Measurements from ENCODE around the gene QPRT.
"Not testable (repeated sequence)": the region's sequence is repeated elsewhere in the genome, so short reads cannot be mapped to it uniquely, and the experiment has no call there.

The QPRT gene

DNA sequence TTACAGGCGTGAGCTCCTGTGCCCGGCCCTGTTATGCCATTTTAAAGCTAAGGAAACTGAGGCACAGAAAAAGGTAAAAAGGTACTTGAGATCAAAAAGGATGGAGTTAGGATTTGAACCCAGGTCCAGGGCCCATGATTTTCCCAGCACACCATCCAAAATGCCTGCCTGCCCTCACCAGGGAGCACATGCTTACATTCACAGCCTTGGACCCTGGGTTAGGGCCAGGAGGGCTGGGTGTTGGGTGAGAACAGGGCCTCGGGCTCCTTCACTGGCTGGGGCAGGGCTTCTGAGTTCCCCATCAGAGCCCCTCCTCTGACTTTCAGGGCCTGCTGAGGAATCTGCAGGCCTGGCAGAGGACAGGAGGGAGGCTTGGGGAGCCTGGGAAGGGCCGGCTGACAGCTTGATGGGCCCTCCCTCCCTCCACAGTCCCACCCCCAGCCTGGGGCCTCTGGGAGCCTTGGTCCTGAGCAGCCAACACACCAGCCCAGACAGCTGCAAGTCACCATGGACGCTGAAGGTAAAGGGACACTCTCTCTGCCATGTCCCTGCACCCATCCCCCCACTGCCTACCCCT, at the start of gene QPRT:
Gene QPRT, plus strand, starts transcription at position 490 of the 577 bp plus-strand sequence. Its CDS starts 18 bp downstream, at position 508.
- DNase-seq (ENCODE audit: low read depth in 2 of 2): no peak

DNA sequence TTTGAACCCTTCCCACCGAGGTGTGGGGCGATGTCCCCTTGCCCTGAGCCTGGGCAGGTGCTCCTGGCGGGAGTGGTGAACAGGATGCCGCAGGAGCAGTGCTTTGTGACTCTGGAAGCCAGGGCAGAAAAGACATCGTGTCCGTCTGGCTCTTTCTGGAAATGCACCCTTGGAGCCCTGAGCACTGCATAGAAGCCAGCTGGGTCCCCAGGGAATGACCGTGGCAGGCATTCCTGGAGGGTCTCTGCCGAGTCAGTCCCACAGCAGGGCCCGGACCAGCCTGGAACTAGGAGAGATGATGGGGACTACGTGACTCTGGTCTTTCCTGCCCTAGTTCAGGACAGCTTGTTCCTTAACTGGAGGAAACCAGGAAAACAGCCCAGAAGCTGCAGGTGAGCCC, 49.7 kb upstream of the QPRT start:
- not testable (repeated sequence) for DNase-seq (ENCODE audit: low read depth in 2 of 2)

DNA sequence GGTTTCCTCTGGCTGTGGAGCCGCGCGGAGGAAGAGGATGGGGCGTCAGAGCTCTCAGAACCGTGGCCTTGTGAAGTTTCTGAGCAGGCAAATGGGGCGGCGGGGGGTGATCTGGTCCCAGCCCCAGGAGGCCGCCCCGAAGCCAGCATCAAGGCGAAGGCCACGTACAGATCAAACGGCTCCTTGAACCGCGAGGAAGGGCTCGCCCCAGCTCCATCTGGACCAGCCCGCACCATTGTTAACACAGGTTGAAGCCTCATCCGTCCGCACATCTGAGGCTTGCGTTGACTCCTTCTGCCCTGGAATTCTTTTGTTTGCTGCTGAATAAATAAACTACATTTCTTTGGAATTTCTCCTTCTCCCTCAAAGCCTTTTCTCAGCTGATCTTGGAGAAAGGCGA, 47.3 kb upstream of the QPRT start:
- not testable (repeated sequence) for DNase-seq (ENCODE audit: low read depth in 2 of 2)

DNA sequence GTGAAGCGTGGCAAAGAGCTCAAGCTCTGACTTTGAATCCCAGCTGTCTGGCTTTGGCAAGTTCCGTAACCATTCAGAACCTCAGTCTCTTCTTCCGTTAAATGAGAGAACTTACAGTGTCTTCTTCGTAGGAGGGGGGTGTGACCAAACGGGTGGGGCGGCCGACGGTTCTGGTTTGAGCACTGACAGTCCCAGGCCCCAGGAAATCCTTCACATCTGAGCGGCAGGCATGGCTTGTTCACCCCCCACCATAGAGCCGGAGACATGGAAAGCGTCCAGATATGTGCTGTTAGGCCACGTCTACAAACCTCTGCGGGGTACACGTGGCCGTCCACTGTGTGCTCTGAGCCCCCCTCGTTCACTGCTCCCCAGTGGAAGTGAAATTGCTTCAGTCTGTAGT, 43.1 kb upstream of the QPRT start:
- not testable (repeated sequence) for DNase-seq (ENCODE audit: low read depth in 2 of 2)

DNA sequence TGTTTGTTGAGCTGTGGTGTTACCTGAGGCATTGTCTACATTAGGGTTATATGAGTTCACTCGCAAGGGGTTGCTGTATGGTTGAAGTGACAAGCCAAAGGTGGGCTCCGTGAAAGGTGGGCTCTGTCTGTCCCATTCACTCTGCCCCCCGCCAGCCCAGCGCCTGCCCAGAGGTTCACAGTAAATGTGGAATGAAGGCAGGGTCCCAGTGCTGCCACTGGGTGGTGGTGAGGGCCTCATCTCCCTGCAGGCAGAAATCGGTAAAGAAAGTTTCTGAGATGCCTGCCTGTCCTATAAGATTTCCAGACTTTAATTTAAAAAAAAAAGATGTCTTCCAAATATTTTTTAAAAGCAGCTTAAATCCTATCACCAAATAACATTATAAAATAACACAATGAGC, 42.6 kb upstream of the QPRT start:
- not testable (repeated sequence) for DNase-seq (ENCODE audit: low read depth in 2 of 2)

DNA sequence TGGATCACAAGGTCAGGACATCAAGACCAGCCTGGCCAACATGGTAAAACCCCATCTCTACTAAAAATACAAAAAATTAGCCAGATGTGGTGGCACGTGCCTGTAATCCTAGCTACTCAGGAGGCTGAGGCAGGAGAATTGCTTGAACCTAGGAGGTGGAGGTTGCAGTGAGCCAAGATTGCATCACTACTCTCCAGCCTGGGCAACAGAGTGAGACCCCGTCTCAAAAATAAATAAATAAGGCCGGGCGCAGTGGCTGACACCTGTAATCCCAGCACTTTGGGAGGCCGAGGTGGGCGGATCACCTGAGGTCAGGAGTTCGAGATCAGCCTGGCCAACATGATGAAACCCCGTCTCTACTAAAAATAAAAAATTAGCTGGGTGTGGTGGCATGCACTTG, 40.2 kb upstream of the QPRT start:
- not testable (repeated sequence) for DNase-seq (ENCODE audit: low read depth in 2 of 2)

DNA sequence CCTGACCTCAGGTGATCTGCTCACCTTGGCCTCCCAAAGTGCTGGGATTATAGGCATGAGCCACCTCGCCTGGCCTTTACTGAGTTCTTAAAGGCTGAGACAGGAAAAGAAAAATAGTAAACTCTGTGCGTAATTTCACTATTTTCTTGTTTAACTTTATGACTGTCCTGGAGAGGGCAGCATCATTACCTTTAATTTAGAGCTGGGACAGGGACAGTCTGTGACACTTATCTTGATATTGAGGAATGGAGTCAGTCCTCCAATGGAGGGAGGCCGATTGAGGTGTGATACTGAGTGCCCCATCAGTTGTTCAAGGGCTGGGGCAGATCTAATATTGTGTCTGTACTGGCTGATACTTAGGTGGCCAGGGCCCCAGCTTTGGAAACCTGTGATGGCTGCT, 37.4 kb upstream of the QPRT start:
- no peak for DNase-seq (ENCODE audit: low read depth in 2 of 2)

DNA sequence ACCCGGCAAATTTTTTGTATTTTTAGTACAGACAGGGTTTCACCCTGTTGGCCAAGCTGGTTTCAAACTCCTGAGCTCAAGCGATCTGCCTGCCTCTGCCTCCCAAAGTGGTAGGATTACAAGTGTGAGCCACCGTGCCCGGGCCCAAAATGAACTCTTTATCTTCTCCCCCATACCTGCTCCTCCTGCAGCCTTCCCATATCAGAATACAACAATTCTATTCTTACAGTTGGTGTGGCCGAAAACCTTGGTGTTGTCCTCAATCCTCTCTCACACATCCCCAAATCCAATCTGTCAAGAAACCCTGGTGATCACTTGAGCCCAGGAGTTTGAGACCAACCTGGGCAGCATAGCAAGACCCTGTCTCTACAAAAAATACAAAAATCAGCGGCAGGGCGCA, 35.4 kb upstream of the QPRT start:
- DNase-seq (ENCODE audit: low read depth in 2 of 2): no peak

DNA sequence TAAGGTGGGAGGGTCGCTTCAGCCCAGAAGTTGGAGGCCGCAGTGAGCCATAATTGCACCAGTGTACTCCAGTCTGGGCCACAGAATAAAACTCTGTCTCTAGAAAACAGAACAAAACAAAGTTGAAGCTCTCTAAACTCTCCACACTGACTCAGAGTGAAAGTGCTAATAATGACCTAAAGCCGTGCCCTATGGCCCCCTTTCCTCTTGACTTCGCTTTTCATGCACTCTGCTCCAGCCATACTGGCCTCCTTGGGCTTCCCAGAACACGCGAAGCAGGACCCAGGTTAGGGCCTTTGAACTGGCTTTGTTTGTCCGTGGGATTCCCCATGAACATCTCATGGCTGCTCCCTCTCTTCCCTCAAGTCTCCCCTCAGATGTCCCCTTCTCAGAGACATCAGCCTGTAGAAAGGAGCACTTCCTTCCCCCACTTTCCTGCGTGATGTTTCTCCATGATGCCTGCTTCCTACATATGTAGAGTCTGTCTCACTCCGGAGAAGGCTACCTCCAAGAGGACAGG, 34.6 kb upstream of the QPRT start:
- no peak for DNase-seq (ENCODE audit: low read depth in 2 of 2)

DNA sequence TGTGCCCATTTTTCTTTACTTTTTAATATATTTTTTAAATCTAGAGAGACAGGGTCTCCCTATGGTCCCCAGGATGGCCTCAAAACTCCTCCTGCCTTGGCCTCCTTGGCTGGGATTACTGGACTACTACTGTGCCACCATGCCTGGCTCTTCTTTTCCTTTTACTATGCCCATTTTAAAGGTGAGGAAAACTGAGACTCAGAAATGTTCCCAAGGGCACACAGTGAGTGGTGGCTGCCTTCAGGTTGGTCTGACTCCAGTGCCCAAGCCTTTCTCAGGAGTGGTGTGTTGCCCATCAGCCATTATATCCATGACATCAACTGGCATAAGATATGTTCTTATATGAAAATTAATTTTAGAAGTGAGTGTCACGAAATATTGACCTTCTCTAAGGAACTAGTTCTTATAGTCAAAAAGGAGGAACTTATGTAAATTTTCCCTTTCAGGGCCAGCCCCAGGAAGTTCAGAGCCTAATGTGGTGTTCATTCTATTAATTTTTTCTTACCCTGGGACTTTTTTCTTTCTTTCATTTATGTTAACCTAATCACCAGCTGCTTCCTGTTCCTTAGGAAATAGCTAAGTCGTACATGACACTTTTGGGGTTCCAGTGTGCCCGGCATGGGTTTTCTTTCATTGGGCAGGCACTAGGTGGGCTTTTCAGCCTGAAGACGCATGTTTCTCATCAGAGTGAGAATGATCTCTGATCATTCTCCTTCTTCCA, 33.8 kb upstream of the QPRT start:
- no peak for DNase-seq (ENCODE audit: low read depth in 2 of 2)

DNA sequence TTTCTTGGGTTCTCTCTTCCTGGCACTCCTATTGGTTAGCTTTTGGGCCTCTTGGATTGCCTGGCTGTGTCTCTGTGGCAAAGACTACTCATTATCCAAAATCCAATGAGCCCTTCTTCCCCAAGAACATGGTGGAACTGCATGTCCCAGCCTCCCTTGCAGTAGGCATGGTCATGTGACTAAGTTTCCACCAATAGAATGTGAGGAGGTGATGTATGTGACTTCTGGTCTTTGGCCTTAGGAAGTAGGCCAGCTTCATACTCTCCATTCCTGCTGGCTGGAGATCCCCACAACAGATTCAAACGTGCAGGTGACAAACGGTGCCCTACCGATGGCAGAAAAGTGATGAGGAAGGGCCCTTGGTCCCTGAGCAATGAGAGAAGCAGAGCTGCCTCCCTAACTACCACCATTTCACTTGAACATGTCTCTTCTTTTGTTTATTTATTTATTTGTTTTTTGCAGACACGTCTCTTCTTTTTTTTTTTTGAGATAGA, 33.2 kb upstream of the QPRT start:
- no peak for DNase-seq (ENCODE audit: low read depth in 2 of 2)

DNA sequence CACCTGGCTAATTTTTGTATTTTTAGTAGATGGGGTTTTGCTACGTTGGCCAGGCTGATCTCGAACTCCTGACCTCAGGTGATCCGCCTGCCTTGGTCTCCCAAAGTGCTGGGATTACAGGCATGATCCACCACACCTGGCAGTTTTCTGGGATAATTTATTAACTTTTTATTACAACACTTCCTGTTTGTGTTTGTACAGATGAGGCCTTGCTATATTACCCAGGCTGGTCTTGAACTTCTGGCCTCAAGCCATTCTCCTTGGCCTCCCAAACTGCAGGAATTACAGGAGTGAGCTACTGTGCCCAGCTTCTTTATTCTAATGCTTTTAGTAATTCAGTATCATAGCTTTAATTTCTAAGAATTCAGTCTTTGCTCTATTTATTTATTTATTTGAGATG, 32.0 kb upstream of the QPRT start:
- DNase-seq (ENCODE audit: low read depth in 2 of 2): no peak

DNA sequence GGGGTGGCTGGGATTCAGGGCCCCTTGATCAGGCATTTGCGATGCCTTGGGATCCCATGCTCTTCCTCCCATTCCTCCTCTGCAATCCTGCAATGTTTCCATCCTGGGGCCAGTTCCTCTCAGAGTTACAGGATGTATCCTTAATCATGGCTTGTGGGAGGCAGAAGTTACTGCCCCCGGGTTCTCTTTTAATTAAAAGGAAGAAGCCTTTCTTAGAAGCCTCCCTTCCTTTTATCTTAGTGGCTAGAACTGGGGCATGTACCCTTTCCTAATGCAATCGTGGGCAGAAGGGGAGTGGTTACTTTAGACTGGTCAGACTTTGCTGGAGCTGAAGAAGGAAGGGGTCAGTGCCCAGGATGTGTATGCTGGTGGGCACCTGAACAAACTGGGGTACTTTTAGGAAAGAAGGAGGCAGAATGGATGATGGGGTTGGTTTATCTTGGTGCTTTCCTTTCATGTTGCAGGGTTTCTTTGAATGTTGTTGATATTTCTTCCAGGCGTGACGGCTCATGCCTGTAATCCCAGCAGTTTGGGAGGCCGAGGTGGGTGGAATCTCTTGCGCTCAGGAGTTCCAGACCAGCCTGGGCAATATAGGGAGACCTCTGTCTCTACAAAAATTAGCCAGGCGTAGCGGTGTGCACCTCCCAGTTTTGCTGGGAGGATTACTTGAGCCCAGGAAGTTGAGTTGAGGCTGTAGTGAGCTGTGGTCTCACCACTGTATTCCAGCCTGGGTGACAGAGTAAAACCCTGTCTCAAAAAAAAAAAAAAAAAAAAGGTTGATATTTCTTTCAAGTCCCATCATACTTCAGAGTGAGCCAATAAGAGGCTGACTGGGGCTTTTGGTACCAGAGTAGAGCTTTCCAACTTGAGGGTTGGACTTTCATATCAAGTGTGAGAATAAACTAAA, 29.1 kb upstream of the QPRT start:
- DNase-seq (ENCODE audit: low read depth in 2 of 2): no peak

DNA sequence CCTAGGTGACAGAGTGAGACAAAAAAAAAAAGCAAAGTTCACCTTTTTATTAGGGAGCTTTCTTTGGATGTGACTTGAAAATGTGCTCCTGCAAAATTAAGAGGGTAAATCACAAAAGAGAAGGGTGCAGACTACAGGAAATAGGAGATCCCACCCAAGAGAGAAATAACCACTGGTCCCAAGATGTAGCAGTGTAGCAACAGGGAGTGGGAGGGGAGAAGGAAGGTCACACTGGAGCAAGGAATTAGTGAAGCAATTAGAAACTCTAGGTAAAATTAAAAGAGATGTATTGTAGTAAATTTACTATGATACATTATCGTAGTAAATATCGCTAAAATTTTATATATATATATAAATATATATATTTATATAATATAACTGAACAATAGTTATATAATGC, 28.2 kb upstream of the QPRT start:
- DNase-seq (ENCODE audit: low read depth in 2 of 2): no peak

DNA sequence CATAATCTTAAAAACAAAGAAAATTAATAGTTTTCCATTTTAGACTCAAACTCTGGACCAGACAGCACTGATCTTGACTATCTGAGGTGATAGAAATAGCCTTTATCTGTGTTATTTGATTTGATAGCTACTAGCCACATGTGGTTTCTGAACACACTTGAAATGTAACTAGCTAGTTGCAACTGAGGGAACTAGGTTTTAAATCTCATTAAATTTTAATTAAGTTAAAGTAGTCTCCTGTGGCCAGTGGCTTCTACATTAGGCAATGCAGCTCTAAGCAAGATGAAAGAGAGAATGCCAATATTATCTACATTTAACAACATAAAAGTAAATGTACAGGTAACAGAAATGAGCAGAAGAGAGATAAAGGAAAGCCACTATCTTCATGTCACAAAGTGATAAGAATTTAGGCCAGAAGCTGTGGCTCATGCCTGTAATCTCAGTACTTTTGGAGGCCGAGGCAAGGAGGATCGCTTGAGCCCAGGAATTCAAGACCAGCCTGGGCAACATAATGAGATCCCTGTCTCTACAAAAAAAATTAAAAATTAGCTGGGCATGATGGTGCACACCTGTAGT, 27.1 kb upstream of the QPRT start:
- DNase-seq (ENCODE audit: low read depth in 2 of 2): no peak

DNA sequence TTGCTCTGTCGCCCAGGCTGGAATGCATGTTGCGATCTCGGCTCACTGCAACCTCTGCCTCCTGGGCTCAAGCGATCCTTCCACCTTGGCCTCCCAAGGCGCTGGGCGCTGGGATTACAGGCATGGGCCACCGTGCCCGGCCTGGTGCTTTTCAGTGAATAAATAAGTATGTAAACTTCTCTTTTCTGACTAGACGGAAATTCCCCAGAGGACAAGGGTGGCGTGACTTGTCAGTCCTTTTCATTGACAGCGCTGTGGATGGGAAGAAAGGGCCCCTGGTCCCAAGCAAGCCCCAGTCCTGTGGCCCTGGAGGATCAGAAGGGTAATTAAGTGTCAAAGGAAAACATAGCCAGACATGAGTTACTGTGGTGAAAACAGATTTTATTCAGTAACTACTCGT, 25.5 kb upstream of the QPRT start:
- no peak for DNase-seq (ENCODE audit: low read depth in 2 of 2)

DNA sequence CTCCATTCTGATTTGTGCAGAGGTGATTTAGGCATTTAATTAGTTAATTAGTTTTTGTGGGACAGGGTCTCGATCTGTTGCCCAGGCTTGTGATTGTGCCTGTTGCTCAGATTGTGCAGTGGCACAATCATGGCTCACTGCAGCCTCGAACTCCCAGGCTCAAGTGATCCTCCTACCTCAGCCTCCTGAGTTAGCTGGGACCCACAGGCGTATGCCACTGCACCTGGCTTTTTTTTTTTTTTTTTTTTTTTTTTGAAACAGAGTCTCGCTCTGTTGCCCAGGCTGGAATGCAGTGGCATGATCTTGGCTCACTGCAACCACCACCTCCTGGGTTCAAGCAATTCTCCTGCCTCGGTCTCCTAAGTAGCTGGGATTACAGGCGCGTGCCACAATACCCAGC, 25.1 kb upstream of the QPRT start:
- DNase-seq (ENCODE audit: low read depth in 2 of 2): not testable (repeated sequence)

DNA sequence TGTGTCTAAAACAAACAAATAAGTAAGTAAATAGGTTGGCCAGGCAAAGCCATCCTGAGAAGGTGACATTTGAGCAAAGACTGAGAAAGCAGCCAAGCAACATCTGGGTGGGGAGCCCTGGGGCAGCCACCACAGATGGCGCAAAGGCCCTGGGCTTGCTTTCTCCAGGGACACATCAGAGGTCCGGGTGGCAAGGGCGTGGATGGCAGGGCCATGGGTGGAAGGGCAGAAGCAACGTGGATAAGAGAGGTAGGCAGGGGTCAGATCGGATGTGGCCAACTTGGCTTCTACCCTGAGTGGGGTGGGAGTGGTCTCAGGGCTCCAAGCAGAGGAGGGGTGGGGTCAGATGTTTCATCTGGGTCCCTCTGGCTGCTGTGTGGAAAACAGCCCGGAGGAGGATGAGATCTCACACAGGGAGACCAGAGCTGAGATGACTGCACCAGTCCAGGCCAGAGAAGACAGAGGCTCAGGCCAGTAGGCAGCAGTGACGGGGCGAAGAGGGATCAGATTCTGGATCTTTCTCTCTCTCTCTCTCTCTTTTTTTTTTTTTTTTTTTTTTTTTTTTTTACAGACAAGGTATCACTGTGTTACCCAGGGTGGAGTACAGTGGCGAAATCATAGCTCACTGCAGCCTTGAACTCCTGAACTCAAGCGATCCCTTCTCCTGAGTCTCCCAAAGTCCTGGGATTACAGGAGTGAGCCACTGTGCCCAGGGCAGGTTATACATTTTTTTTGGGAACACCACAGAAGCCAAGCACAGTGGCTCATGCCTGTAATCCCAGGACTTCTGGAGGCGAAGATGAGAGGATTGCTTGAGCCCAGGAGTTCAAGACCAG, 22.1 kb upstream of the QPRT start:
- DNase-seq (ENCODE audit: low read depth in 2 of 2): no peak

DNA sequence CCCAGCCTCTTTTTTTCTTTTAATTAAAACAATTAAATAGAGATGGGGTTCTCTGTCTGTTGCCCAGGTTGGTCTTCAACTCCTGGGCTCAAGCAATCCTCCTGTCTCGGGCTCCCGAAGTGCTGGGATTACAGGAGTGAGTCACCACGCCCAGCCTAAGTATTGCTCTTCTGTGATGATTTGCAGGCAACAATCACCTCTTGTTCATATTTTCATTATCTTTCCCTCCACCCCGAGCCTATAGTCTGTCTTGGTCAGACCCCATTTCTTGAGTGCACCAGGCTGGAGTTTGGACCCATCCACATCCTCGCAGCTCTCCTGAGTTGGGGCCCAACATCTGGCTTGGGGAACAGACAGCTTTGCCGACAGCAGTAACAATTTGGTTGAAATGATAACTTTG, 20.3 kb upstream of the QPRT start:
- no peak for DNase-seq (ENCODE audit: low read depth in 2 of 2)

DNA sequence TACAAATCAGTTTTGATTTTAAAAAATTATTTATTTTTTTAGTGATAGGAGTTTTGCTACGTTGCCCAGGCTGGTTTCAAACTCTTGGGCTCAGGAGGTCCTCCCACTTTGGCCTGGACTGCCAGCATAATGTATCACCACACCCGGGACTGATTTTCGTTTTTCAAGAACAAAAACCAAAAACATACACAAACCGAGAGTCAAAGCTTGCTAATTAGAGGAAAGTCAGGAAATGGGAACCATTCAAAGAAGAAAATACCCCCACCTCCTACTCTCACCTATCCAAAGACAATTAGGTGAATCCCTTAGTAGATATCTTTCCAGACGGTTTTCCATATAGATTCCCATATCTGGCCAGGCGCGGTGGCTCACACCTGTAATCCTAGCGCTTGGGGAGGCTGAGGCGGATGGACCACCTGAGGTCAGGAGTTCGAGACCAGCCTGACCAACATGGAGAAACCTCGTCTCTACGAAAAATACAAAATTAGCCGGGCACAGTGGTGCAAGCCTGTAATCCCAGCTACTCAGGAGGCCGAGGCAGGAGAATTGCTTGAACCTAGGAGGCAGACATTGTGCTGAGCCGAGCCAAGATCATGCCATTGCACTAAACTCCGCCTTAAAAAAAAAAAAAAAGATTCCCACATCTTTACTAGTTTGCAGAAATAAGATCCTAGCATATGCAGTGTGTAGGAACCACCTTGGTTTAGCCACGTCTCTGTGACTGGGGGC, 16.8 kb upstream of the QPRT start:
- no peak for DNase-seq (ENCODE audit: low read depth in 2 of 2)

DNA sequence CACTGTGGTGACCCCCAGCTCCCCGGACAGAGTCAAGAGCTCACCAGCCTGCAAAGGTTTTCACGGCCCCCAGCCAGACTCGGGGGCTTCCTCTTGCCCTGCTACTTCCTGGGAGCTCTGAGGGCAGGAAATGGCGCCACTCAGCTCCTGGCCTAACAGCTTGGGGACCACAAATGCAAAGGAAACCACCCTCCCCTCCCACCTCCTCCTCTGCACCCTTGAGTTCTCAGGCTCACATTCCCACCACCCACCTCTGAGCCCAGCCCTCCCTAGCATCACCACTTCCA, 16.3 kb upstream of the QPRT start:
- DNase-seq (ENCODE audit: low read depth in 2 of 2): no peak

Measured in activated CD8-positive, alpha-beta memory T cell treated with anti-CD3 and anti-CD28 coated beads for 4 hours (primary cell).